NCI-H446 treated with DMSO at 0.1 percent for 48 hours (cell line): Measurements from ENCODE around the gene NINJ2.
"Not testable (repeated sequence)": the region's sequence is repeated elsewhere in the genome, so short reads cannot be mapped to it uniquely, and the experiment has no call there.

Experiments
- DNase-seq: peaks from one replicate; lab custom pipeline; 2025; lab: John Stamatoyannopoulos, UW

The NINJ2 gene, protein sequence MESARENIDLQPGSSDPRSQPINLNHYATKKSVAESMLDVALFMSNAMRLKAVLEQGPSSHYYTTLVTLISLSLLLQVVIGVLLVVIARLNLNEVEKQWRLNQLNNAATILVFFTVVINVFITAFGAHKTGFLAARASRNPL

DNA sequence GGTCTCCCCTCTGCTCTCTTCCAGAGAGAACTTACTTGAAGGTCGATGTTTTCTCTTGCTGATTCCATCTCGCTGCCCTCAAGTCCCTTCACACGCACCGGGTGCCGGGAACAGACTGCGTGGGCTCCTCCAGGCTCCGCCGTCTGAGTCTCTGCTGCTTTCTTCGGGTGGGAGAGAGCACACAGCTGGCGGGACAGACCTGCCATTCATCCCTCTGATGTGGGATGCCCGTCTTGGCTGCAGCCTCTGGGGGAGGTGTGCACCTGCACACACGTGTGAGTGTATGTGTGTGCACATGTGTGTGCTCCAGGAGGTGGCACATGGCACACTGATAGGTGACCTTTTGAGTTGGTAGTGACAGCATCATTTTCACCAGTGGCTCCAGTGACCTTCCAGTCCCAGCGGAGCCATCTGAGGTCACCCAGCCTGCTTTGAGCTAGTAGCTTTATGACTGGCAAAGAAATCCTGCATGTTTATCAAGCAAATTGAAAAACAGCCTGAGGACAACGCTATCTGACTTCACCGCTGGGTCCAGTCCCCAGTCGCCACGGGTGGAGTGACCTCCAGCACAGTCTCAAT is at the start of gene NINJ2:
TSS of gene NINJ2 (minus strand) at position 153 of the 579 bp plus-strand sequence. CDS start at position 68, 85 bp downstream.
- no peak for DNase-seq

DNA sequence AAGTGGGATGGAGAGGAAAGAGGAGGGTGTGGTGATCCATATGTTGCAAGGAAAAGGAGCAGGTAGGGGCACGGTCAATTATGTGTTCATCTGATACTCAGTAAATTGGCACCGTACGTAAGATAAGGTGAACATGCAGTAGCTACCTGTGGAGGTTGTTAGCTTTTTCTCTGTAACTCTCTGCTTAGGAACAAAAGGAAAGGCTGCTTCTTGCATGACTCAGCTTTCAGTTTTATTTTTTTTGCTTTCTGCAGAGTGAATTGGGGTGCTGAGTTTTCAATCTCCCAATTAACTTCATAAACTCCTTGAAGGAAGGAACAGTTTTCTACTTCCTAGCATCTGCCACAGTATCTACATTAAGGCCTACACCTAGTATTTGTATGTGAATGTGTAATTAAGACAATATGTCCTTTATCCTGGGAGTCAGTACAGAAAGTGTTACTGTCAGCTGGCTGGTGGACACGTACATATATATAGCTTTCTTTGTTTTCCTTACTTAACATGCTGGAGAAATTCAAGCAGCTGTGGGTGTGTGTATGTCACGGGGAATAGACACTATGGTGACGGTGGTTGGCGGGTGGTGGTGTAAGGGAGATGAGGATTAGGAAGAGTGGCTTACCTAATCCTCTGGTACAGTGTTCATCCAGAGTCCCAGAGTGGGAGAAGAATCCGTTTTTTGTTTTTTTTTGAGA is 49.1 kb upstream of the NINJ2 start:
- no peak for DNase-seq

DNA sequence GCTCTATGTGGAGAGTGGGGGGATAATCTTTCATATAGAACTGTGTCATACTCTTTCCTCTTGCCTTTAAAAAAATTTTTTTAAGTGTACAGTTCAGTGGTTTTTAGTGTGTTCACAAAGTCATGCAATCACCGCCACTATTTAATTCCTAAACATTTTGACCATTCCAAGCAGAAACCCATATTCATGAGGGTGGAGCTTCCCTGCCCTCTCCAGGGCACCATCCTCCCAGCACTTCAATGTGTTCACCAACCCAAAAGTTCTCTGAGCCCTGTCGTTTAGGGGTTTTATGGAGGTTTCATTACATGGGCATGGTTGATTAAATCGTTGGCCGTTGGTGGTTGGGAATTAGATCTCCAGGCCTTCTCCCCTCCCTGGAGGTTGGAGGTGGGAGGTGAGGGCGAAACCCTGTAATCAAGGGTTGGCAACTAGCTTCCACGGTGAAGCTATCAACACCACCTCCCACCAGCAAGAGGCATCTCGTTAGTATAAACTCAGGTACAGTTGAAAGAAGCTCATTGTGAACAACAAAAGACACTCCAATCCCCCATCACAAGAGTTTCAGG is 46.3 kb upstream of the NINJ2 start:
- no peak for DNase-seq

DNA sequence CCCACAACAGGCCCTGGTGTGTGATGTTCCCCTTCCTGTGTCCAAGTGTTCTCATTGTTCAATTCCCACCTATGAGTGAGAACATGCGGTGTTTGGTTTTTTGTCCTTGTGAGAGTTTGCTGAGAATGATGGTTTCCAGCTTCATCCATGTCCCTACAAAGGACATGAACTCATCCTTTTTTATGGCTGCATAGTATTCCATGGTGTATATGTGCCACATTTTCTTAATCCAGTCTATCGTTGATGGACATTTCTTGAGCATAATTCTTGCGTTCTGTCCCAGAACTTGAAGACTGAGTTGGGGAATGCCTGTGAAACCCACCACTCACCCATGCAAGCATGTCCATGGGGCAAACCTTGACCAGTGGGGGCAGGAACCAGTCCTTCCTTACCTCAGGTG is 44.8 kb upstream of the NINJ2 start:
- DNase-seq = not testable (repeated sequence)

DNA sequence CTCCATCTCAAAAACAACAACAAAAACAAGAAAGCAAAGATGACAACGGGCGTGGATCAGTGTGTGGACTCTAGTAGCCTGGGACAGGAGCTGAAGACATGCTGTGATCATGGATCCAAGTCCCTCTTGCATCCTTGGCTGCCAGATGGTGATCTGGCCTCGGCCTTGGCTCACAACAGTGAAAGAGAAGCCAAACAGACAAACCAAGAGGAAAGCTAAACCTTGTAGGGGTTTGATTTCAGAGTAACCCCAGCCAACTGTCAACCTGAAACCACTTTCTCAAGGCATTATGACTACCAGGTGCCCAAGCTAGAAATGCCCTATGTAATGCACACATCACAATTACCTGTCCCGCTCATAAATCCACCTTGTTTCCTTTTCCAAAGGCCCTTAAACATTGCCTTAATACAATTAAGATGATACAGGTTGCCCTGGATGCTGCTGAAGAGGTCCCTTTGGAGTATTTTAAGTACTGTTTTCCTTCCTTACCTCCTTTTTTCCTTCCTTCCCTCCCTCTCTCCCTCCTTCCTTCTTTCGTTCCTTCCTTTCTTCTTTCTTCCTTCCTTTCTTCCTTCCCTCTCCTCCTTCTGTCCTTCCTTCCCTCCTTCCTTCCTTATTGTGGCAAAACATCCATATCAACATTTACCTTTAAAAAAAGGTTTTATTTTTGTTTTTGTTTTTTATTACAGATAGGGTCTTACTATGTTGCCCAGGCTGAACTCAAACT is 41.4 kb upstream of the NINJ2 start:
- peak; percentile 79 for DNase-seq

DNA sequence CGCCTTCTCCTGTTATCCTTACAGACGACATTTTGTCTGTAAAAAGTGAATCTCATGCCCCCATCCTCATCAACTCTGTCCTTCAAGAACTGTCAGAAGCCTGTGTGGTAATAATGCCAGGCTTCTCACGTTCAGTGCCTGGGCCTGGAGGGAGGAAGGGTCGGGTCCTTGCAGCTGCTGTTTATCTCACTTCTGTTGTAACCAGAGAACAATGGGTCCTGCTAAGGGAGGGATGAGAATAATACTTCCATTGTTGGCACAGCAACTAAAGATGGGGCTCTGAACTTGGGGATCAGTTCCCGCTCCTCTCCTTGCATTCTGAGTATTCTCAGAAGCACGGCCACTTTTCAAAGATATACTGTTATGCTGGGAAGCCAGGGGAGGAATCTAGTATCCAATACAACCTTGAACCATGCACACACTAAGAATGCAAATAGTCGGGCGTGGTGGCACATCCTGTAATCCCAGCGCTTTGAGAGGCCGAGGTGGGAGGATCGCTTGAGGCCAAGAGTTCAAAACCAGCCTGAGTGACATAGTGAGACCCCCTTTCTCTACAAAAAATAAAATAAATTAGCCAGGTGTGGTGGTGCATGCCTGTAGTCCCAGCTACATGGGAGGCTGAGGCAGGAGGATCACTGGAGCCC is 38.8 kb upstream of the NINJ2 start:
- DNase-seq = no peak

DNA sequence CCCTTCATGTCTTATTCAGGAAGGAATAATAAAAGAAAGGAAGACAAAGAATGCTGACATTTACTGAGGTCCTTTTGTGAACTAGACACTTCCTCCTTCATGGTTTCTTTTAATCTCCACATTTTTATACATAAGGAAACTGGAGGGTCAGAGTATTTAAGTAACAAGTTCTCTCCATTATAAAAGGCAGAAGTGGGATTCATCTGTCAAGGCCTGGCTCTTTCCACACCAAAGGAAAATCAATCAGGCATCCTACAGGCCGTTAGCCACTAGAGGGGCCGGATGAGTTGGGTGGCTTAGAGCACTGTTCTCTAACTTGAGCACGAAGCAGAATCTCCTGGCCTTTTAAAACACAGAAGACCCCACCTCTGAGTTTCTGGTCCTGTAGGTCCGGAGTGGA is 36.8 kb upstream of the NINJ2 start:
- DNase-seq = no peak

DNA sequence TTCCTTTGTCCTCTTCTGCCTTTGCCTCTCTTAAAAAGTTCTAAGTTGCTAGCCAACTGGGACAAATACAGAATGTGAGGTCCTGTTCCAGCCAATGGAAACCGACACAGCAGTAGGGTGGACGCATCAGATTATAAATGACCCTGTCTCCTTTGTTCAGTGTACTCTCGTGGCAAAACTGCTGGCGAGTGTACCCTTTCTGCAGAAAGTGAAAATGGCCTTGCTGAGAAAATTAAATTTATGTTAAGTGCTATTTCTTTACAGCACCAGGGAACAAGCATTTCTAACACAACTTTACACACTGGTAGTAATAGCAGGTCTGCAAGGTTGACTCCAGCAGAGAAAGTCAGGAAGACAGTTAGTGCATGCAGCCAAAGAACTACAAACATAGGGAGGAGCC is 35.0 kb upstream of the NINJ2 start:
- DNase-seq = not testable (repeated sequence)

DNA sequence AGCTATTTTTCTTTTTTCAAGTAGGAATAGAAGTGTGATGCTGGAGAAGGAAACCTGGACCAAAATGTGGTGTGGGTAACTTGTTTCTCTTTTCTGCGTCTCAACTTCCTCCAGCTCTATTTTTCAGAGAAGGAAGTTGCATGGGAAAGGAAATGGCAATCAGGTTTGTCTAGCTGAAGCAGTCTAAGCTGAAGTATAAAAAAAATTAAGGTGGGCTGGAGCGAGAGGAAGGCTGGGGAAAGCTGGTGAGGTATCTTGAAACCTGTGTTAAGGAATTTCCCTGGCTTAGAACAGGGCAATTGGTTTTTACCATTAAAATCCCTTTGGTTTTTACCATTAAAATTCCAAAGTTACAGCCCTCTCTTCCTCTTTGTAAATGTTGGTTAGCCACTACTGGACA is 34.2 kb upstream of the NINJ2 start:
- DNase-seq = no peak

DNA sequence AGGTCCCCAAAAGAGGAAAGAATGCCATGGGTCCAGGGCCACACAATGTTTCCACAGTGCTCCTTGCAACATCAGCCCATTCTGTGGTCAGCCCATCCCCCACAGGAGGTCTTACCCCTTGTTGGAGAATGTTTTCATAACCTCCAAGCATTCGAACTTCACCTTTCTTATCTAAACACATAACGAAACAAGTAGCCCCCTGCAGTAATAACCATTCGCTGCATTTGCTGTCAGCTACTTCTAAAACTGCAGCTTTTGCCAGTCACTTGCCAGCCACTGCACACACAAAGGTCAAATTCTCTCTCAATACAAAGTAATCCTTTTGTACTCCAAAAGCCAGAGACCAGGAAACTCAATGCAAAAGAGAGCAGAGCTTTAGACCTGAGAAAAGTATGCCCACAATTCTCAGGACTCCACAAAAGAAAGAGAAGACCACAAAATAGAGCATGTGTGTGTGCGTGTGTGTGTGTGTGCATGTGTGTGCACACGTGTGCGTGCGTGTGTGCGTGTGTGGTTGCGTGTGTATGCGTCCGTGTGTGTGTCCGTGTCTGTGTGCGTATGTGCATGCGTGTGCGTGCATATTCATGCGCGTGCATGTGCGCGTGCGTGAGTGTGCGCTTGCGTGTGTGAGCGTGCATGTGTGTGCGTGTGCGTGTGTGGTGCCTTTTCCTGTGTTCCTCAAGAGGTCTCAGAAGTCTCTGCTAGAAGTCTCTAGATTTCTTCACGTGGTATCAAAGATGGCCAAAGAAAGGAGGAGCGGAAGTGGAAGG is 31.7 kb upstream of the NINJ2 start:
- no peak for DNase-seq

DNA sequence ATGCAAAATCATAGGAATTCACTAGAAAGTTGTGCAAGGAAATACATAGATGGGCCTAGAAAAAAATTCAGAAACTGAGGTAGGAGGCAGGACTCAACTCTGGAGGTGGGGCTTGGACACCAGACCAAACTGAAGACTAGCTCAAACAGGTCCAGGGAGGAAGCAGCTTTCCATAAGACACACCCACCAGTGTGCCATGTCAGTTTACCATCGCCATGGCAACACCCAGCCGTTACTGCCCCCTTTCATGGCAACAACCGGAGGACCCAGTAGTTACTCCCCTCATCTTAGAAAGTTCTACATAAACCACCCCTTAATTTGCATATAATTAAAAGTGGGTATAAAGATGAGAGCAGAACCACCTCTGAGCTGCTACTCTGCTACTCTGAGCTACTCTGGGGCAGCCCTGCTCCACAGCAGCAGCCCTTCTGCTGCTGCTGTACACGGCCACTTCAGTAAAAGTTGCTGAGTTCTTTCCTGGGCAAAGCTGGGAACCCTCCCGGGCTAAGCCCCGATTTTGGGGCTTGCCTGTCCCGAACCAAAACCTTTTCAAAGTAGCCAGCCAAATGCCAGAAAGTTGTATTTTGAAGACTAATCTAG is 30.8 kb upstream of the NINJ2 start:
- DNase-seq = no peak

DNA sequence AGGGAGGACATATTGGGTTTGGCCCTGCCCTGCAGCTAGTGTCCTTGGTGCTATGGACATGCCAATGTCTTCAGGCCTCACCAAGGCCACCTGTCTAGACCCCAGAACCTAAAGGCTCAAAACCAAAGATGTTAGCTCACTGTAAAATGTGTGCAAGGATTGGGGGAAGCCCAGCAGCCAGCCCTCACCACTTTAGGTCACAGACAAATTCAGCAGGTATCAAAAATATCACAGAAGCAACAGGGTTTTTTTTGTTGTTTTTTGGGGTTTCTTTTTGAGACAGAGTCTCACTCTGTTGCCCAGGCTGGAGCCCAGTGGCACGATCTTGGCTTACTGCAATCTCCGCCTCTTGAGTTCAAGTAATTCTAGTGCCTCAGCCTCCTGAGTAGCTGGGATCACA is 29.0 kb upstream of the NINJ2 start:
- no peak for DNase-seq

DNA sequence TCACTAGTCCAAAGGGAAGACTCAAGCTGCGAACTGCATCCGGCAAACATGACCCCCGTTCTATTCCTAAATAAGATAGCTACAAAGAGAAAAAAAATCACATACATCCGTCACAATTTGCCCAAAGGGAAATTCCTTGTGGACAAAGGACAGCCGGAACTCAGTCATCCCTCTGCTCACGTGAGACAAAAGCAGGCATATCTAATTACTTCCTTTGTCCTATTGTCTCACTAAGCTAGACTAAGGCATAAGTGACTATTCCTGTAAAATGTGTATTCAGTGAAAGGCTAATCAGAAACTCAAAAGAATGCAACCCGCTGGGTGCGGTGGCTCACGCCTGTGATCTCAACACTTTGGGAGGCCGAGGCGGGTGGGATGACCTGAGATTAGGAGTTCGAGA is 27.2 kb upstream of the NINJ2 start:
- no peak for DNase-seq

DNA sequence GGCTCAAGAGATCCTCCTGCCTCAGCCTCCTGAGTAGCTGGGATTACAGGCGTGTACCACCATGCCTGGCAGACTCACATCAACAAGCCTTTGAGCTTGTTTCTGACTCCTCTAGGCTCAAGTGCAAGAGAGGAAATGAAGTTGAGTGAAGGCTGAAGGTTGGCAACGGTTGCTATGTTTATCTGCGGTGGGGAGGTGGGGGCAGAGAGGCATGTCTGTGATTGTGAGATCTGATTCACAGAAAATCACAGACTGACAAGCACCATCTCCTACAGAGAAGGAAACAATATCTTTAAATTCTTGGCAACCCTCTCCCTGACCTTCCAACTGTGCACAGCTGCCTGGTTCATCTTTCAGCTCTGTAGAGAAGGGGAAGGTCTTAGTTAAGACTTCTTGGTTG is 22.1 kb upstream of the NINJ2 start:
- no peak for DNase-seq

DNA sequence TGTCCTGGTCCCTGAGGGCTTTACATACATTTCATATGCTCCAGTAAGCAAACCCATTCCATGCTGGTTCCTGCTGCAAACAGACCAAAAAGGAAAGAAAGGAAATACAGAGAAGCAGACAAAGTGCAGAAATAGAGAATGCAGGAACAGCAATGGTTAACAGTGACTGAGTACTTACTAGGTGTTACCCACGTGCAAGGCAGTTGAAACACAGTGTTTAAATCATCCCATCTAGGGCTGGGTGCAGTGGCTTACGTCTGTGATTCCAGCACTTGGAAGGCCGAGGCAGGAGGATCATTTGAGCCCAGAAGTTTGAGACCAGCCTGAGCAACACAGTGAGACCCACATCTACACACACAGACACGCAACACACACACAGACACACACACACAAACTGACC is 21.2 kb upstream of the NINJ2 start:
- DNase-seq = no peak

DNA sequence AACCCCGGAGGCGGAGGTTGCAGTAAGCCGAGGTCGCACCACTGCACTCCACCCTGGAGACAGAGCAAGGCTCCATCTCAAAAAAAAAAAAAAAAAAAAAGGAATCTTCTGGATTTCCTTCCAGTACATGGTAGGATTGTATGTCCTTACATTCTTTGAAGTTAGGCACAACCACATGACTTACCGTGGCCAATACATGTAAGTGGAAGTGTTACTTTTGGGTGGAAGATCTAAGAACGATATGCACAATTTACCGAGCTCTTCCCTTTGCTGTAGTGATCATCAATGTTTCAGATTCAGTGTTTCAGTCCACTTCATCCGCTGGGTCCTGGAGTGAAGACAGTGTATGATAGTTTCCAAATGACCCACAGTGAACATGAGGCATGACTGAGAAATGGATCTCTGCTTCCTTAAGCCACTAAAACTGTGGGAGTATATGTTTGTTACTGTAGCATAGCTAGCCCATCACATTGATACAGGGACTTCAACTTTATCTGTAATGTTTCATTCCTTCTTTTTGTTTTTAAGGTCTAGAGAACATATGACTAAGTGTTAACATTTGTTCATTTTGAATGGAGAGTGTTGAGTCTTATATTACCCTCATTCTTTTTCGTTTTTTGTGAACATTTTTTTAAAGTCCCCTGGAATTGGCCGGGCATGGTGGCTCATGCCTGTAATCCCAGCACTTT is 18.5 kb upstream of the NINJ2 start:
- no peak for DNase-seq

DNA sequence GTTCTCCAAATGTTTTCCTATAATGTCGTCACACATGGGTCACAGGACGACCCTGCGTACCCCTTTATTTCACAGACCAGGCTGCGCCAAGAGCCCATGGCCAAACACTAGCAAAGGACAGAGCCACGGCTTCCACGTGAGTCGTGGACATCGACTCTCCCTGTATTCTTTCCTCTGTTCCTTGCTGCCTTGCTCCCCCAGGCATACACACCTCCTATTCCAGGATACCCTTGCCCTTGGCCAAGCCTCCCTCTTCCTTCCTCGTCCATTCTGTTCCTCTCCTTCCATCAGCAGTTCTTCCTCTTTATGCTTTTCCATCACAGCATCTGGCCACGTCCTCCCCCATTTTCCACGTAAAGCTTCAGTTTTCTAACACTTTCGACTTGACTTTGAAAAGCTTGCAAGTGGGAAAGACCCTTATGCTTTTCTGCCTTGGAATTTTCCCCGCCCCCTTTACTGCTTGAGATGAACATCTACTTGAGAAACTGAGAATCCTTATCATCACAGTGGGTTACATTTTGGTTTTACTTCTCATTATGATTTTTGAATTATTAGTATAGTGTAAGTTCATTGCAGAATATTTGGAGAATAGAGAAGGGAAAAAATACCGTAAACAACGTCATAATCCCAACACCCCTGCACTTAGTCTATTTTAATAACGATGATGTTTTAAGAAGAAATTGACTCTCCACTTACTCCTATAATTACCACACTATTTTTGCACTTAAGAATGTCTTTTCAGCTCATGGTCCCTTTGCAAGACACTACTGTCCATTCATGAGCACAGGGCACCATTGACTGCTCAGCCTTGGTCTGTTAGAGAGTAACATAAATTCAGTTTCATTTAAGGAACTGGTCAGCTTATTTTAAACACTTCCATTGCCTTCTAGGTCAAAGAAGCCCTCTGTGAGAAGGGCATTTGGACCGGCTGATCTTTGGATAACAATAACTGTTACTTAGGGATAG is 15.8 kb upstream of the NINJ2 start:
- DNase-seq = no peak

DNA sequence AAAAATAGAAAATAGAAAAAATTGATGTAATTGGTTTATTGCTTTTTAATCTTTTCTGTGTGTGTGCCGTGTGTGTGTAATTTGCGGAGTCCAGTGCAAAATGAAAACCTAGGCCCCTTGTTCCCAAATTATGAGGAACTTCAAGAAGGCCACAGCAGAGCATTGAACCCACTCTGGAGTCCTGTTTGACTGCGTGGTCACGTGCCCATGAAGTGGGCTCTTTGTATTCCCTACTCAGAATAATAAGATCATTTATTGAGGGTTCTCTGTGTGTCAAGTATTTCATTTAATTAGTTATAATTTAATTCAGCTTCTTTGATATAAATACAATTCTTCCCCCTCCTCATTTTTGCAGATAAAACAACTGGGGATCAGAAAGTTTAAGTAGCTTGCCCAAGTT is 12.3 kb upstream of the NINJ2 start:
- DNase-seq = no peak

DNA sequence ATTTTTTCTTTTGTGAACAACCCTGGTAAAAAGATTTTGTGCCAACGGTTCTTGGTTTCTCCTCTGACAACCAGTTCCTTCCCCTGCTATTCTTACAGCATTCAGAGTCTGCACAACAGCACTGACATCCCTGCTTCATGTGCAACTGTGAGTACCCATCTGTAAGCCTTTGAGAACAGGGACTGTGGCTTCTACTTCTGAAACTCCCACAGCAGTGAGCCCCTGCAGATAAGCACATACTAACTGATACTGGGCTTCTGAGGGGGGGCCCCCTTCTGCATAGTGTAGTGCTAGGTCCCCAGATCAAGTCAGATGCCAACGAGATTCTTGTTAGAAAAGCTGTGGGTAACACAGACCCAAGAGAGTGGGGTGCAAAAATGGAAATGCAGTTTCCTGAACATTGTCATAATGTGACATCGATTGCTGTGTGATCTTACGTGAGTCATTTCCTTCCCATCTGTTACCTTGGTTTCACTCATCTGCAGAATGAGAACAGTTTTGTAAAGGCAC is 11.1 kb upstream of the NINJ2 start:
- no peak for DNase-seq
